Pancreas (tissue), 10 donors: ENCODE measurements around the gene CACNA1C. TPM values are rescaled to one million over a fixed set of nuclear protein-coding genes. Genes with fewer than 3 reads are reported as not detected.

Experiments used
- ATAC-seq, 4 donors: fragments of 200-7000 bp; cut with Tn5 transposase; one replicate each; pipeline versions ENCODE4 v1.8.0 to v1.9.1; 2020; ENCODE audit warnings: mild to moderate bottlenecking in 4 of 4, moderate library complexity in 4 of 4
- DNase-seq, 6 donors: peaks; one replicate each; pipeline ENCODE4 v3.0.0-alpha.2; 2020
- FAIRE-seq: peaks from 2 replicates; lab custom pipeline; 2012; peaks lifted over from hg19 to GRCh38; lab: Jason Lieb, UNC
- H3K27ac ChIP-seq, 4 donors: fragments of 200-600 bp; sonication (generic); 1 replicate in 3 of 4; 2 replicates in 1 of 4; pipeline versions ENCODE4 v1.5.0 to v1.8.0; 2020
- H3K27me3 ChIP-seq, 4 donors: fragments of 200-600 bp; one replicate each; pipeline ENCODE4 v1.8.0; 2021
- H3K36me3 ChIP-seq, 3 donors: fragments of 200-600 bp; sonication (generic) in 1 of 3; one replicate each; pipeline versions ENCODE4 v1.5.0 to v1.8.0; 2020 to 2021
- H3K4me1 ChIP-seq, 3 donors: fragments of 200-600 bp; one replicate each; pipeline ENCODE4 v1.8.0; 2021
- H3K4me3 ChIP-seq, 4 donors: fragments of 200-600 bp; sonication (generic) in 2 of 4; one replicate each; pipeline versions ENCODE4 v1.5.0 to v1.8.0; 2020 to 2021
- H3K9me3 ChIP-seq, 4 donors: fragments of 200-600 bp; one replicate each; pipeline ENCODE4 v1.8.0; 2021
- WGBS, 2 donors: extraction: QIAGEN DNeasy Blood & Tissue Kit; methylation state at CpG; one replicate each; pipeline ENCODE4 v1.1.7; 2013; 5-methylcytosine and 5-hydroxymethylcytosine counted together
- intact Hi-C, 3 donors: fragments of 100-400 bp; cut with DNase I; formaldehyde crosslinking; loops; one replicate each; pipeline versions ENCODE4 v1.11.1 to v1.14.2; 2022
- polyA plus RNA-seq, 2 donors: library from polyadenylated mRNA; stranded (reverse); fragments of 200-250 nt; gene quantifications; one replicate each; pipeline ENCODE4 v1.2.3, GENCODE V29; 2013
- total RNA-seq, 6 donors: library from RNA; stranded (reverse); fragmentation: NEBNext Ultra II Directional in 4 of 6; extraction: Animal tissue kit (Norgen Biotek cat#: 25700) in 4 of 6; gene quantifications; one replicate each; pipeline versions ENCODE4 v1.2.1 to v1.2.4, GENCODE V29; 2021 to 2023
- TF ChIP-seq, protein P1 (sequence below), 4 donors: fragments of 200-600 bp; sonication (generic) in 3 of 4; IDR thresholded peaks; one replicate each; pipeline versions ENCODE4 v1.5.0 to v1.8.0; 2021; ENCODE audit warnings: antibody characterized with exemption in 4 of 4
- donor health status: healthy with polysubstance abuse.
- donor health status: DM: no; HTN: no; CAD: no; lungs with moderate emphysema.
- donor health status: DM: no; HTN: no; CAD: no.
- donor health status: control.
- donor health status: control.
- donor health status: Bipolar disorder and iron deficiency.
- donor health status: DM: yes; HTN: yes; CAD: no.
- donor health status: DM: no; HTN: no; CAD: no.
- donor health status: DM: no; HTN: no; CAD: no.
- donor health status: DM: yes; HTN: yes; CAD: no.

Gene CACNA1C
- total and polyA plus RNA-seq, 8 donors, result 1.2 to 3.8 (median 2.3) TPM

DNA sequence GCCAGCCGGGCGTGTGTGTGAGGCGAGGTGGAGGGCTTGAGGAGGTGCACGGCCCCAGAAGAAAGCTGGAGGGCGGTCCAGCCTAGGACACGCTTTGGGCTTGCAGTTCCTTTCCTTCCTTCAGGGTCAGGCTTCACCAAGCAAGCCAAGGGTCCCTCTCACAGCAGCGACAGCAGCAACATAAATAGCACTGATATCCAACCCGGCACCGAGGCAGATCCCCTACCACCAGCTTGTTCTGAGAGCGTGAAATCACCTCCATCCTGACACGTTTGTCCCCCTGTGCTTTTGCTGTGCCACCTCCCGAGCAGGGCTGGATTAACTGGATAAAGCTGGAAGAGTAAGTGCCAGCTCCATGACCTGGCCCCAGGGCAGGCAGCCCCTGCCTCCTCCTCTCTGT lies 251.4 kb downstream of the CACNA1C start:
- intact Hi-C loops, result no loop called here
- WGBS, 2 donors, result 59 to 72% methylated on average over 12 of the region's 12 CpGs

DNA sequence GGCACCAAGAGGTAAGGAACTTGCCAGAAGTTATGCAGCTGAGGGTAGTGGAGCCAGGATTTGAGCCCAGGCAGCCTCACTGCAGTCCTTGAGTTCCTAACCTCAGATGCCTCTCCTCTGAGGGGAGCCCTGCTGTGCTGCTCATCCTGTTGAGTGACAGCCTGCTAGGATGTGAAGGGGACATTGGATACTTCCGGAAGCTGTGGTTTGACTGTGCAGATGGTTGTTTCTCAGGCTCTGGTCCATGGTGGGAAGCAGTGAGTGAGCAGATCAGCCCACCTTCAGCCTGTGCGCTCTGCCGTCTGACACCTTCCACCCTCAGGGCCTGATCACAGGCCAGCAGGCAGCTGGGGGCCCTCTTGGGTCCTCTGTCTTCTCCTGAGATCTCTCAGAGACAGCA lies 253.2 kb downstream of the CACNA1C start:
- FAIRE-seq (no peak), DNase-seq (no peak), ATAC-seq (no peak)
- no peaks in the 10 kb centered on the region for H3K27me3 ChIP-seq
- H3K4me1 ChIP-seq, result no peaks in the 10 kb centered on the region
- TF ChIP-seq, protein P1, sequence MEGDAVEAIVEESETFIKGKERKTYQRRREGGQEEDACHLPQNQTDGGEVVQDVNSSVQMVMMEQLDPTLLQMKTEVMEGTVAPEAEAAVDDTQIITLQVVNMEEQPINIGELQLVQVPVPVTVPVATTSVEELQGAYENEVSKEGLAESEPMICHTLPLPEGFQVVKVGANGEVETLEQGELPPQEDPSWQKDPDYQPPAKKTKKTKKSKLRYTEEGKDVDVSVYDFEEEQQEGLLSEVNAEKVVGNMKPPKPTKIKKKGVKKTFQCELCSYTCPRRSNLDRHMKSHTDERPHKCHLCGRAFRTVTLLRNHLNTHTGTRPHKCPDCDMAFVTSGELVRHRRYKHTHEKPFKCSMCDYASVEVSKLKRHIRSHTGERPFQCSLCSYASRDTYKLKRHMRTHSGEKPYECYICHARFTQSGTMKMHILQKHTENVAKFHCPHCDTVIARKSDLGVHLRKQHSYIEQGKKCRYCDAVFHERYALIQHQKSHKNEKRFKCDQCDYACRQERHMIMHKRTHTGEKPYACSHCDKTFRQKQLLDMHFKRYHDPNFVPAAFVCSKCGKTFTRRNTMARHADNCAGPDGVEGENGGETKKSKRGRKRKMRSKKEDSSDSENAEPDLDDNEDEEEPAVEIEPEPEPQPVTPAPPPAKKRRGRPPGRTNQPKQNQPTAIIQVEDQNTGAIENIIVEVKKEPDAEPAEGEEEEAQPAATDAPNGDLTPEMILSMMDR (IDR thresholded peaks at IDR 0.05), result no peak
- intact Hi-C loops, result no loop called here
- 69 to 81% methylated on average over 3 of the region's 3 CpGs for WGBS, 2 donors
- H3K36me3 ChIP-seq, result no peaks in the 10 kb centered on the region
- H3K4me3 ChIP-seq, result no peak overlapping the region
- no peaks in the 10 kb centered on the region for H3K9me3 ChIP-seq
- H3K27ac ChIP-seq, result no peak overlapping the region

More for the DNA sequence above, 251.4 kb downstream of the CACNA1C start:
- no peak overlapping the region for H3K4me3 ChIP-seq
- no peak for ATAC-seq
- TF ChIP-seq, protein P1 (IDR thresholded peaks at IDR 0.05), result no peak
- no peaks in the 10 kb centered on the region for H3K4me1 ChIP-seq
- no peak for DNase-seq
- no peak overlapping the region for H3K27ac ChIP-seq
- H3K36me3 ChIP-seq, result no peaks in the 10 kb centered on the region
- H3K9me3 ChIP-seq, result no peaks in the 10 kb centered on the region
- FAIRE-seq, result no peak
- H3K27me3 ChIP-seq, result no peaks in the 10 kb centered on the region

DNA sequence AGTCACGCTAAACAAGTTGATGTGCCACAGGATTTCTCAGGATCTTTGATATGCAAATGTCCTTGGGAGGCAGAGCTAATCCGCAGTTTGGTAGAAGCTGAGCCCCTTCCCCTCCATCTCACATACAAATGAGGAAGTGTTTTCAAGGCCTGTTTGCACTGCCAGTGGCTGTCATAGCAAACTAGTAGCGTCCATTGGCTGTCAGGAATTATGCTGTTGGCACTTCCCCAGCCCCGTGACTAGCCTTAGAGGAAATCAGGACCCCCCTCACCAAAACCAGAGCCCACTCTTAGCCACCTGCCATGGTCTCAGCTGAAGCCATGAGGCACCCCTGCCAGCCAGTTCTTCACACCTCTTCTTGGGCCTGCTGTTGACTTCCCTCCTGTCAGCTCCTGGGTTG lies 253.9 kb downstream of the CACNA1C start:
- no peak overlapping the region for H3K4me3 ChIP-seq
- H3K27me3 ChIP-seq, result no peaks in the 10 kb centered on the region
- WGBS, 2 donors, result 64 to 66% methylated on average over 4 of the region's 4 CpGs
- intact Hi-C loops, result no loop called here
- TF ChIP-seq, protein P1 (IDR thresholded peaks at IDR 0.05), result no peak
- ATAC-seq (no peak), DNase-seq (no peak), FAIRE-seq (no peak)
- H3K36me3 ChIP-seq, result no peaks in the 10 kb centered on the region
- no peaks in the 10 kb centered on the region for H3K4me1 ChIP-seq
- H3K9me3 ChIP-seq, result no peaks in the 10 kb centered on the region
- H3K27ac ChIP-seq, result no peak overlapping the region

DNA sequence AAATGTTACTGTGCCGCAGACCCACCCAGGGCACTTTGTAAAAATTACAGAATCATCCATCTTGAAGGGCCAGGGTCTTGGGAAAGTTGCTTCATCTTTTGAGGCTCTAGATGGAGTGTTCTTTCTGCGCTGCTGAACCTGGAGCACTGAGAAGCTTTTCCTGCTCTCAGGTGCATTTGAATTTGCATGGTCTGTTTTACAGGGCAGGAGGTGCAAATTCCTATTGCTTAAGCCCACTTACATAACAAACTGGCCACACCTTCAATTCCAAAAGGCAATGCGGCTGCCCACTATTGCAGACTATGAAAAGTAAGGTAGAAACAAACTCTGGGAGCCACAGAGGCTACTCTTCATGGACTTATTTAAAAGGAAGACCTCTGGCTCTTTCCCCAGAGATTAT lies 254.8 kb downstream of the CACNA1C start:
- Histone ChIP-seq H3K36me3 (no peaks in the 10 kb centered on the region), H3K4me1 (no peaks in the 10 kb centered on the region), H3K4me3 (no peak overlapping the region), H3K27ac (no peak overlapping the region), H3K27me3 (no peaks in the 10 kb centered on the region), H3K9me3 (no peaks in the 10 kb centered on the region)
- ATAC-seq (no peak), DNase-seq (no peak), FAIRE-seq (no peak)
- intact Hi-C loops, result no loop called here
- WGBS, 2 donors, result 58 to 70% methylated on average over 3 of the region's 3 CpGs
- TF ChIP-seq, protein P1 (IDR thresholded peaks at IDR 0.05), result no peak

DNA sequence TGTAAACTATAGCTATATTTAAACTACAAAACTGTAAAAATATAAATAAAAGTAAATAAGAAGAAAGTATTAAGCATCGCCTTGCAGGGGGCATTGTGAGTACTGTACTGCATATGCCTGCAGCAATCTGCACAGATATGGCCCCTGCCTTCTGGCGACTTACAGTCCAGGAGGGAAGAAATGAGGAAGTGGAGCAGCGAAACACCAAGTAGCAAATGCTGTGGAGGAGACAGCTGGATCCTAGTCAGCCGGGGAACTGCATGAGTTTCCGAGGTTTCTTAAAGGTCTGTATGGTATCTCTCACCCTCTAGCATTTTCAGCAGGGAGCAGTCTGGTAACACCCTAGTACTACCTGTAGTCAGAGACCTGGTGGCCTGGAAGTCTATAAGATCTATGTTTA lies 256.9 kb downstream of the CACNA1C start:
- no peaks in the 10 kb centered on the region for H3K27me3 ChIP-seq
- TF ChIP-seq, protein P1 (IDR thresholded peaks at IDR 0.05), result no peak
- no peak for DNase-seq
- FAIRE-seq, result no peak
- intact Hi-C loops, result no loop called here
- H3K36me3 ChIP-seq, result no peaks in the 10 kb centered on the region
- H3K27ac ChIP-seq, result no peak overlapping the region
- no peak overlapping the region for H3K4me3 ChIP-seq
- ATAC-seq, result no peak
- WGBS, 2 donors, result 80% methylated on average over 5 of the region's 5 CpGs
- no peaks in the 10 kb centered on the region for H3K9me3 ChIP-seq
- H3K4me1 ChIP-seq, result no peaks in the 10 kb centered on the region
